Esophagus muscularis mucosa (tissue), 4 donors: ENCODE measurements around the gene RAB15. TPM values are rescaled to one million over a fixed set of nuclear protein-coding genes. Genes with fewer than 3 reads are reported as not detected.
A peak's percentile ranks its signal among the peaks of the same experiment; 100 is the strongest.

ENCODE experiments used
- DNase-seq: peaks from one replicate; pipeline ENCODE4 v3.0.0-alpha.2; 2017; ENCODE audit errors: extremely low spot score
- H3K27ac ChIP-seq, 4 donors: fragments of 200-600 bp; sonication (generic); replicated peaks in 1 of 4; 1 replicate in 3 of 4; 2 replicates in 1 of 4; pipeline ENCODE4 v1.5.1; 2016 to 2019; ENCODE audit warnings: mild to moderate bottlenecking in 1 of 4
- H3K27me3 ChIP-seq, 4 donors: fragments of 200-600 bp; sonication (generic); one replicate each; pipeline versions ENCODE4 v1.5.1 to v1.6.0; 2016 to 2019
- H3K36me3 ChIP-seq, 4 donors: fragments of 200-600 bp; sonication (generic); one replicate each; pipeline ENCODE4 v1.5.1; 2016 to 2019
- H3K4me1 ChIP-seq, 4 donors: fragments of 200-600 bp; sonication (generic); one replicate each; pipeline ENCODE4 v1.5.1; 2016 to 2019
- H3K4me3 ChIP-seq, 4 donors: fragments of 200-600 bp; sonication (generic); 1 replicate in 2 of 4; 2 replicates in 2 of 4; pipeline ENCODE4 v1.5.1; 2016 to 2019; ENCODE audit warnings: mild to moderate bottlenecking in 4 of 4, moderate library complexity in 1 of 4
- H3K9me3 ChIP-seq, 4 donors: fragments of 200-600 bp; sonication (generic); 1 replicate in 3 of 4; 2 replicates in 1 of 4; pipeline ENCODE4 v1.5.1; 2016 to 2019
- CTCF ChIP-seq, 3 experiments: fragments of 200-600 bp in 2 of 3; fragments of 450-650 bp in 1 of 3; sonication (generic) in 2 of 3; IDR thresholded peaks; one replicate each; pipeline ENCODE4 v1.5.1; 2017 to 2019; ENCODE audit warnings: antibody characterized with exemption in 3 of 3, mild to moderate bottlenecking in 2 of 3, moderate library complexity in 1 of 3
- EP300 ChIP-seq: sonication (generic); formaldehyde crosslinking; IDR thresholded peaks from one replicate; pipeline ENCODE4 v1.6.1; 2017; ENCODE audit warnings: antibody characterized with exemption
- POLR2A ChIP-seq: fragments of 450-650 bp; IDR thresholded peaks from one replicate; pipeline ENCODE4 v1.6.1; 2017; ENCODE audit warnings: antibody characterized with exemption, moderate library complexity, mild to moderate bottlenecking, low read depth
- POLR2AphosphoS5 ChIP-seq, 2 donors: sonication (generic); formaldehyde crosslinking; IDR thresholded peaks; one replicate each; pipeline ENCODE4 v1.6.1; 2017; ENCODE audit warnings: antibody characterized with exemption in 2 of 2
- WGBS: methylation state at CpG from one replicate; pipeline ENCODE4 v1.1.5; 2018; 5-methylcytosine and 5-hydroxymethylcytosine counted together
- intact Hi-C: fragments of 100-400 bp; cut with DNase I; formaldehyde crosslinking; loops from one replicate; pipeline ENCODE4 v1.15.1; 2023
- total RNA-seq, 4 donors: library from RNA; depleted of rRNA; stranded (reverse); fragments of >200 nt; gene quantifications; one replicate each; pipeline versions ENCODE4 v1.1.0 to v1.2.1, GENCODE V29; 2016

The RAB15 gene
- total RNA-seq, 4 donors from 2014 or later: 3.7 to 11.4 (median 7.1) TPM

GRCh38 chr14:64944861-64945260 is 27.3 kb downstream of the RAB15 start:
- DNase-seq: peak; percentile 70
- intact Hi-C loops: no loop called here
- Histone ChIP-seq H3K36me3 (peaks cover 0 to 78% (median 43%) of the 10 kb centered on the region in 4 donors), H3K4me3 (no peak overlapping the region), H3K27me3 (no peaks in the 10 kb centered on the region), H3K4me1 (no peaks in the 10 kb centered on the region), H3K9me3 (no peaks in the 10 kb centered on the region), H3K27ac (no peak overlapping the region)
- TF ChIP-seq EP300: no peak
- TF ChIP-seq POLR2A: no peak
- no peak for TF ChIP-seq POLR2AphosphoS5 (IDR thresholded peaks at IDR 0.05)
- TF ChIP-seq CTCF (IDR thresholded peaks at IDR 0.05): no peak
- 100% methylated on average over 4 of the region's 4 CpGs for WGBS

- Histone ChIP-seq H3K36me3 (peaks cover 0 to 81% (median 47%) of the 10 kb centered on the region in 4 donors), H3K9me3 (no peaks in the 10 kb centered on the region), H3K27me3 (no peaks in the 10 kb centered on the region), H3K4me1 (no peaks in the 10 kb centered on the region), H3K4me3 (no peak overlapping the region), H3K27ac (no peak overlapping the region)
- 71% methylated on average over 2 of the region's 2 CpGs for WGBS
- peak; percentile 89 for DNase-seq
- intact Hi-C loops: no loop called here
- TF ChIP-seq POLR2AphosphoS5 (IDR thresholded peaks at IDR 0.05) (no peak), CTCF (IDR thresholded peaks at IDR 0.05) (no peak), EP300 (no peak), POLR2A (no peak)
Observed at GRCh38 chr14:64944041-64944440, 28.1 kb downstream of the RAB15 start.

GRCh38 chr14:64943556-64943955 is 28.6 kb downstream of the RAB15 start:
- peak; percentile 45 for DNase-seq
- 85% methylated on average over 5 of the region's 6 CpGs for WGBS
- H3K4me1 ChIP-seq: no peaks in the 10 kb centered on the region
- H3K4me3 ChIP-seq: no peak overlapping the region
- no peak overlapping the region for H3K27ac ChIP-seq
- peaks cover 0 to 79% (median 46%) of the 10 kb centered on the region in 4 donors for H3K36me3 ChIP-seq
- intact Hi-C loops: no loop called here
- TF ChIP-seq CTCF (IDR thresholded peaks at IDR 0.05) (no peak), EP300 (no peak), POLR2A (no peak), POLR2AphosphoS5 (IDR thresholded peaks at IDR 0.05) (no peak)
- no peaks in the 10 kb centered on the region for H3K27me3 ChIP-seq
- no peaks in the 10 kb centered on the region for H3K9me3 ChIP-seq

- no peaks in the 10 kb centered on the region for H3K9me3 ChIP-seq
- 86% methylated on average over 13 of the region's 13 CpGs for WGBS
- no peak within 1 kb of the TSS for H3K27ac ChIP-seq
- no peak for TF ChIP-seq POLR2A
- TF ChIP-seq POLR2AphosphoS5 (IDR thresholded peaks at IDR 0.05): no peak
- no peak for TF ChIP-seq EP300
- TF ChIP-seq CTCF (IDR thresholded peaks at IDR 0.05): no peak
- intact Hi-C loops: no loop called here
- peaks cover 0 to 75% (median 38%) of the 10 kb centered on the region in 4 donors for H3K36me3 ChIP-seq
- H3K27me3 ChIP-seq: no peaks in the 10 kb centered on the region
- peak; percentile 80 for DNase-seq
- H3K4me1 ChIP-seq: peaks cover 1 to 7% (median 4%) of the 10 kb centered on the region in 4 donors
- no peak within 1 kb of the TSS for H3K4me3 ChIP-seq
Observed at GRCh38 chr14:64942531-64943111, 29.5 kb downstream of the RAB15 start, which contains the start of gene GPX2. GPX2 (minus strand) TSS chr14:64942745; CDS start chr14:64942726, 19 bp downstream.
